DMS 273 (cell line): ENCODE measurements around the gene RIMKLA.
A peak's percentile ranks its signal among the peaks of the same experiment; 100 is the strongest.

Experiments used
- DNase-seq: peaks from one replicate; lab custom pipeline; 2025; ENCODE audit not compliant: unreplicated experiment; lab: John Stamatoyannopoulos, UW

The RIMKLA gene, protein sequence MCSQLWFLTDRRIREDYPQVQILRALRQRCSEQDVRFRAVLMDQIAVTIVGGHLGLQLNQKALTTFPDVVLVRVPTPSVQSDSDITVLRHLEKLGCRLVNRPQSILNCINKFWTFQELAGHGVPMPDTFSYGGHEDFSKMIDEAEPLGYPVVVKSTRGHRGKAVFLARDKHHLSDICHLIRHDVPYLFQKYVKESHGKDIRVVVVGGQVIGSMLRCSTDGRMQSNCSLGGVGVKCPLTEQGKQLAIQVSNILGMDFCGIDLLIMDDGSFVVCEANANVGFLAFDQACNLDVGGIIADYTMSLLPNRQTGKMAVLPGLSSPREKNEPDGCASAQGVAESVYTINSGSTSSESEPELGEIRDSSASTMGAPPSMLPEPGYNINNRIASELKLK

GRCh38 chr1:42380586-42381279, at the start of gene RIMKLA:
TSS of gene RIMKLA (plus strand) at chr1:42380792. CDS start at chr1:42380935, 143 bp downstream.
- peak; percentile 89 for DNase-seq

- no peak for DNase-seq
Measured at GRCh38 chr1:42332877-42333276, 47.7 kb upstream of the RIMKLA start.

- DNase-seq: peak; percentile 28
Measured at GRCh38 chr1:42333662-42334239, 46.8 kb upstream of the RIMKLA start.

DNA sequence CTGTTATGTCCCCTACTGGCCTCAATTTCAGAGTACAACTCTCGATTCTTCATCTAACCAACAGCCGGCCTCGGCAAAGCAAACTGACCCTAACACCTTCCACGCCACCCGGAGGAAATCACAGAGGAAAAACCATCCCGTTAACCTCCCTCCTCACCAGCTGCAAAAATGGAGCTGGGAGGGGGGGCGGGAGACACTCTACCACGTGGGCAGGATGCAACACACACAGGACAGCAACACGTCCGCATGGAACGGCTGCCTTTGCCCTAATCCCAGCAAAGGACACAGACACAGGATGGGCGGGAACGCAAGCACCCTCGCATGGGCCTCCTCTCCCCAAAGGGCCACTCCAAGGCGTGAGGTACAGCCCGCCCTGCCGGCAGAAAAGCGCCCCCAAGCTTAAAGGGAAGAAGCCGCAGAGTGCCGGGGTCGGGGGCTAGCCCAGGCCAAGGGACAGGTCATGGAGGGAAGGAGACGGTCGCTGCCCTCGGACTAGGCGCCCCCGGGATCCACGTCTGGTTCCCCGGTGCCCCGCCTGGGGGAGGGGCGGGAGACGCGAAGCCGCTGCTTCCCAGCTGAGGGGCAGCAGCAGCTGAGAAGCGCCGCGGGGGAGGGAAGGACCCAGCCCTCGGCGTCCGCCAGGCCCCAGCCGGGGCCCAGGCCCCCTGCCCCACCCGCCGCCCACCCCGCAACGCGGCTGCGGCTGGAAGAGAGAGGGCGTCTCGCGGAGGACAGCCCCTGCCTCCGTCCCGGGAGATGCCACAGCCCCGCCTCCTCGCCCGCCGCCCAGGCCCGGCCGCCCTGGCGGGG, 46.1 kb upstream of the RIMKLA start:
- peak; percentile 88 for DNase-seq

DNA sequence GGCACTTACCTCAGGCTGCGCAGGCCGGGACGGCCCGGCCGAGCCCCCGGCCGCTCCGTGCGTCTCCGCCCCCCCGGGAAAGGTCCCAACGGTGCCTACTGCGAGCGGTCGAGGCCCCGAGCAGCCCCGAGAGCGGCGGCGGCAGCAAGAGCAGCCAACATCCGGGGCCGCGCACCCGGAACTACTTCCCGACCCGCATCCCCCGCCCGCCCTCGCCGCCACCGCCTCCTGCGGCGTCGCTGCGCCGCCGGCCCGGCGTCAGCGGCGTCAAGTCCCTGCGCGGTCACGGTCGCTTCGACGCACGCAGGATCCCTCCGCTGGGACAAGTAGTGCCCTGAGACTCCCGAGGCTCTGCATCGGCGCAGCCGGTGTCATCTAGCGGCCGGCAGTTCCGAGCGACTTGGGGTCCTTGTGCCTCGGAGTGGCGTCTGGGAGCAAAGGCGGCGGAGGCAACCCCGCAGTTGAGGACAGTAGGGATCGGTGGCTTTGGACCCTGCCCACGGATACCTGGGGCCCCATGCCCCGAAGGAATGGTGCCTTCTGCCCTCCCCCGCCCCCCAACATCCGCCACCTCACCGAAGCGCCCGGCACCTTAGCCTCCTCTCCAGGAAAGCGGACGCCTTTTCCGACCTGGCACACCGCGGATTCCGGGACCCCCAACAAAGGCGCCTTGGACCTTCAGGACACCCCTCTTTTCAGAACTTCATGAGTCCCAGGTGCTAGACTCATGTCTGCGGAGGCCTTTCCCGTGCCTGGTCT, 45.4 kb upstream of the RIMKLA start, which contains the start of gene FOXJ3:
Gene FOXJ3 (minus strand): TSS at position 186 of the 759 bp plus-strand sequence. CDS start 24,142 bp downstream, outside the sequence.
- DNase-seq: peak; percentile 97

GRCh38 chr1:42335809-42336518, 44.6 kb upstream of the RIMKLA start:
- DNase-seq: peak; percentile 53

GRCh38 chr1:42336978-42337377, 43.6 kb upstream of the RIMKLA start:
- no peak for DNase-seq

GRCh38 chr1:42340093-42340492, 40.5 kb upstream of the RIMKLA start:
- DNase-seq: peak; percentile 33

DNA sequence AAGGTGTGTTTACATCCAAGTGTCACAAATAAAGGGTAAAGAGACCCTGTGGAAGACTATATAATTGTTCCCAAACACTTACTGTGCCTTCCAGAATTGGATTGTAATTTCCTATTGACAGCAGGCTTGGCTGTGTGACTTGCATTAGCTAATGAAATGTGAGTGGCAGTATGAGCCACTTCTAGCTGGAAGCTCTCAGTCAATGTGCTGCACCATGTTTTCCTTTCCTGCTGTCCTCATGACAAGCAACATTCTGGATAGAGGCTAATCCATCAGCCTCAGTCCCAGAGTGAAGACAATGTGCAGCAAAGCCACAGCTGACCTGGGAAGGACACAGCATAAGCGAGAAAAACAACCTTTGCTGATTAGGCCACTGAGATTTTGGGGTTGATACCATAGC, 39.7 kb upstream of the RIMKLA start:
- no peak for DNase-seq

GRCh38 chr1:42343049-42343448, 37.5 kb upstream of the RIMKLA start:
- no peak for DNase-seq

DNA sequence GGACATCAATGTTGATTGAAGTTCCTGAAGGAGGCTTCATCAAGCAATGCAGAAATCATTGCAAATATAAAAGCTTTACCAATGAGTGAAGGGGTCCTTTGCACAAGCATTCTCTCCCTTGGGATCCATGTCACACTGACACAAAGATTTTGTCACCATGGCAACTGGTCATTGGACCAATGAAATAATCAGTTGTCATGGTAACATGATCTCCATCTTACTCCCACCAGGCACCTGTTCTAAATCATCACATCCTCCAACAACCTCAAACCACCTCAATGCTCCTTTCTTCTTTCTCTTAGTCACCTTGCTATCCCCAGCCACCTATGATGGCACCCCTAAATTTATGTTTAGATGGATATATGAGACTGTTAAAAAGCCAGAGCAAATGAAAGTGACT, 32.1 kb upstream of the RIMKLA start:
- peak; percentile 18 for DNase-seq

GRCh38 chr1:42350086-42350485, 30.5 kb upstream of the RIMKLA start:
- DNase-seq: no peak

GRCh38 chr1:42358791-42359190, 21.8 kb upstream of the RIMKLA start:
- no peak for DNase-seq

- no peak for DNase-seq
Measured at GRCh38 chr1:42359466-42359865, 21.1 kb upstream of the RIMKLA start.

DNA sequence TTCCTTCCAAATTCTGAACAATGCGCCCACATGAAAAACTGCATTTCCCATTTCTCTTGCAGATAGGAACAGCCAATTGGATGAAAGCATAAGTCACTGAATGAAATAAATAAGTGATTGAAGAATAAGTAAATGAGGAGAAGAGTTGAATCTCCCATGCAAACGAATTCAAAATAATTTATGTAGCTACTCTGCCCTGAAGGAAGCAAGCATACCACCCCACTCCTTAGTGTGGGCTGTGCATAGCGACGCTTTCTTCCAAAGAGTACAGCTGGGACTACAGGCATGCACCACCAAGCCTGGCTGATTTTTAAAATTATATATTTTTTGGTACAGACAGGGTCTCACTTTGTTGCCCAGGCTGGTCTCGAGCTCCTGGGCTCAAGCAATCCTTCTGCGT, 16.5 kb upstream of the RIMKLA start:
- DNase-seq: no peak

DNA sequence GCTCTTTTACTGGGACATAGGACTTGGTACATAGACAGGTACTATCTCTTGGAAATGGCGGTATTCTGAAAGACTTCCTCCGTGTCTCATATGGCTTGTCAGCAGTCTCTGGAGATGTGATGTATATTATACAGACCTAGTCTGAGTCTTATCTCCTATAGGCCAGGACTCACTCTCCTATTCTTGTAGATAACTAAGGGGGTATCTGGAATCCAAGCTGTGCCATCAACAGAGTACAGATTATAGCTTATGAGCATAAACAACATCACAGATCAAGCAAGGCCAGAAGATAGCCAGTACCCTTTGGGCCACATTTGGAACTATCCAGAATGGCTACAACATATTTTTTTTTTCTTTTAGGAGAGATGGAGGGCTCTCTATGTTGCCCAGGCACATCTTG, 16.1 kb upstream of the RIMKLA start:
- no peak for DNase-seq

DNA sequence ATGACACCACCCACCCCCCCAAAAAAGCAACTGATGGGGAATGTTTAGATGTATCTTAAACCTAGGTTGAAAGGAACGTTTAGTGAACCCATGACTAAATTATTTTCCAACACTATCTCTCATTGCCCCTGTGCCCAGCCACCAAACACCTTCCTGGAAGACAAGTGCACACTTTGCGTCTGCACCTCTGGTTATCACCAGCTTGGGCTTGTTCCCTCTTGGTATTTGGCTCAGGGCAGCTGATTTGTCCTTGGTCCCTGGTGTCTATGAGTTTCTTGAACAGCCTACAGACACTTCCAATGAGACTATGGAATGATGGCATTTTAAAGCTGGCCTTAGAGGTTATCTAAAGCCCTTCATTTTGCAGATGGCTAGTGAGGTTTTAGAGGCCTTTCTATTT, 15.5 kb upstream of the RIMKLA start:
- DNase-seq: no peak

GRCh38 chr1:42368096-42368795, 12.3 kb upstream of the RIMKLA start:
- DNase-seq: no peak

DNA sequence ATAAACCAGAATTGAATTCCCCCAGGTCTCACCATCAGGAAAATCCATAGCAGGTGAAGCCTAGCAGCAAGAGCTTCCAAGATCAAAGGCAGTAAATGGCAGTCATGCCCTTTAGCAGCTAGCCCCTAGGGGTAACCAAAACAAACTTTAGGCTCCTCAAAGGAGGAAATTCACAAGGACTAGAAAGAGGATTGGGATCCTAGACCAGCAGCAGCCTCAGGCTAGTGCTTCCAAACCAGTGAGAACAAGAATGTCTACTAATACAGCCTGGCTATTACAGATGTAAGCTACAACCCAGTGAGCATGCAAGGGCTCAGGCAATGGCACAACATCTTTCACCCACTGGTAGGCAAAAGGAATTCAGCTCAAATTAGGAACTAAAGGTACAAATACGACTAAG, 11.1 kb upstream of the RIMKLA start:
- no peak for DNase-seq
